ENCODE measurements around the gene CARMIL3.

CARMIL3 gene

DNA sequence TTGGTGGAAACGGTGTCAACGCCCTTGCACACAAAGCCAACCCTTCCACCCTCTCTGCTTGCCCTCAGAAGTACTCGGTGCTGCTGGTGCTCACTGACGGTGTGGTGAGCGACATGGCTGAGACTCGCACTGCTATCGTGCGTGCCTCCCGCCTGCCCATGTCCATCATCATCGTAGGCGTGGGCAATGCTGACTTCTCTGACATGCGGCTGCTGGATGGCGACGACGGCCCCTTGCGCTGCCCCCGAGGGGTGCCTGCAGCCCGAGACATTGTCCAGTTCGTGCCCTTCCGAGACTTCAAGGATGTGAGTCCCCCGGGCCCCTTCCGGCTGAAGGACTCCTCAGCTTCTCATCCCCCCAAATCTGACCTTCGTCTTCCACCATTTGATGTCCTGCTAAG is 25.3 kb downstream of the CARMIL3 start:
- Histone ChIP-seq H3K27ac (ENCODE audit: low read depth in 2 of 2, low read length in 2 of 2) (no peak overlapping the region), H3K9me3 (ENCODE audit: control insufficient read depth in 2 of 2, low read length in 2 of 2) (no peaks in the 10 kb centered on the region), H3K4me1 (ENCODE audit: control insufficient read depth in 2 of 2, insufficient read depth in 2 of 2, low read length in 2 of 2) (peaks cover 15 to 23% of the 10 kb centered on the region in 2 donors), H3K9ac (ENCODE audit: low read depth in 1 of 2, low read length in 2 of 2) (no peak overlapping the region), H3K4me3 (ENCODE audit: low read length in 2 of 2) (no peak overlapping the region), H3K36me3 (ENCODE audit: control insufficient read depth in 2 of 2, insufficient read depth in 2 of 2, low read length in 2 of 2) (no peaks in the 10 kb centered on the region), H3K27me3 (ENCODE audit: control insufficient read depth in 2 of 2, insufficient read depth in 2 of 2, low read length in 2 of 2) (peaks cover 0 to 3% of the 10 kb centered on the region in 2 donors)

DNA sequence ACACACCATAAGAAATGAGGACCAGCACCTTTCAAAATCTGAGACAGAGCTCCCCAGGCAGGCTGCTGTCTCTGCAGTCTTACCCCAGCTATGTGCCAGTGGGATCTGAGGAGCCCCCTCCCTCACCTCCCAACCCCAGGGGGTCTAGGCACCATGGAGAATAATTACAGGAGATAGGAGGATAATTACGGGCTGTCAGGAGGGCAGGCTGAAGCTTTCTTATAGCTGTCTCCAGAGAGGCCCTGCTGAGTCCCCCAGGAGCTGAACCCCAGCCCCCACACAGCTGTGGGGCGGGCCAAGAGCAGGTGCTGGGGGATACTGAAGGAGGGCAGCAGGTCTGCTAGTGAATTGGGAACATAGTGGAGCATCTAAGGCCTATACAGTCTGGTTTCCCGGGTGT is 26.3 kb downstream of the CARMIL3 start:
- Histone ChIP-seq H3K9ac (ENCODE audit: low read depth in 1 of 2, low read length in 2 of 2) (no peak overlapping the region), H3K4me3 (ENCODE audit: low read length in 2 of 2) (no peak overlapping the region), H3K27me3 (ENCODE audit: control insufficient read depth in 2 of 2, insufficient read depth in 2 of 2, low read length in 2 of 2) (peaks cover 0 to 3% of the 10 kb centered on the region in 2 donors), H3K27ac (ENCODE audit: low read depth in 2 of 2, low read length in 2 of 2) (no peak overlapping the region), H3K36me3 (ENCODE audit: control insufficient read depth in 2 of 2, insufficient read depth in 2 of 2, low read length in 2 of 2) (no peaks in the 10 kb centered on the region), H3K4me1 (ENCODE audit: control insufficient read depth in 2 of 2, insufficient read depth in 2 of 2, low read length in 2 of 2) (peaks cover 8 to 15% of the 10 kb centered on the region in 2 donors), H3K9me3 (ENCODE audit: control insufficient read depth in 2 of 2, low read length in 2 of 2) (no peaks in the 10 kb centered on the region)

DNA sequence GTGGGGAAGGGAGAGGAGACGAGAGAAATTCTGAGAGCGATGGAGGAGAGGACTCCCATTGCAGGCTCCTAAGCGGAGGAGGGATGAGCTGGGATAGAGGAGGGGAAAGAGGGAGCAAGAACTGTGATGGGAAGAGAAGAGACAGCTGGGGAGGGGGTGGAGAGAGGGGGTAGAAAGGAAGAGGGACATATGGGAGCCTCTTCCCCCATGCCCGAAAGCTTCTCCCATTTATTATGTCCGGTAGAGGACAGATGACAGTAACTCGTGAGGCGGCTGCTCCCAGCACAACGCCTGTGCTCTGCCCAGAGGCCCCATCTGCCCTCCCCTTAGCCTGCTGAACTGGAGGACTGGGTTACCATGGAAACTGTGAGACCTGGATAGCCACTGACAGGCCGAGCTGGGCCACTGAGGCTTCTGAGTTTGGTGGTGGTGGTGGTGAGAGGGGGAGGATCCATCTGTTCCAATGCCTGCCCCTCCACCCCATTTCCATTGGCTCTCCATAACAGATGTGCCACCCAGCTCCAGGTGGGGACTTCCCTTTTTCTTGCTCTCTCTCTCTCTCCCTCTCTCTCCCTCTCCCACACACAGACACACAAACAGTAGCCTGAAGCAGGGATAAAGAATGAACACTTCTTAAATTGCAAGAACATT is 27.8 kb downstream of the CARMIL3 start:
- Histone ChIP-seq H3K9ac (ENCODE audit: low read depth in 1 of 2, low read length in 2 of 2) (no peak overlapping the region), H3K36me3 (ENCODE audit: control insufficient read depth in 2 of 2, insufficient read depth in 2 of 2, low read length in 2 of 2) (no peaks in the 10 kb centered on the region), H3K27me3 (ENCODE audit: control insufficient read depth in 2 of 2, insufficient read depth in 2 of 2, low read length in 2 of 2) (peaks cover 0 to 3% of the 10 kb centered on the region in 2 donors), H3K27ac (ENCODE audit: low read depth in 2 of 2, low read length in 2 of 2) (no peak overlapping the region), H3K4me1 (ENCODE audit: control insufficient read depth in 2 of 2, insufficient read depth in 2 of 2, low read length in 2 of 2) (peaks cover 8 to 15% of the 10 kb centered on the region in 2 donors), H3K9me3 (ENCODE audit: control insufficient read depth in 2 of 2, low read length in 2 of 2) (no peaks in the 10 kb centered on the region), H3K4me3 (ENCODE audit: low read length in 2 of 2) (no peak overlapping the region)

DNA sequence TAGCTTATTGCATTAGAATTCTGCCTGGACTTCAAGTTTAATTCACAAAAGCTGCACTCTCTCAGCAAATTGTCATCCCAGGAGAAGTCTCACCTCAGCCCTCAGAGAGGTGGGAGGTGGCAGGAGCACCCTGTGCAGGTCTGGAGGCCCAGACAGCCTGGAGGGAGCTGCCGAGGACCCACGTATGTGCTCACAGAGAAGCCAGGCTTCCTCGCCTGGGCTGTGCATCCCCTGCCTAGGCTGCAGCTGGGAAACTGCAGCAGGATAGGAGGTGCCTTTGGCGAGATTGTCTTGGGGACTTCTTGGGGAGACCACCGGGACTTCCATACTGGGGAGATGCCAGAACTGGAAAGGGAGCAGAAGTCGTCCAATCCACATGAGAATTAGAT is 28.3 kb downstream of the CARMIL3 start:
- Histone ChIP-seq H3K36me3 (ENCODE audit: control insufficient read depth in 2 of 2, insufficient read depth in 2 of 2, low read length in 2 of 2) (no peaks in the 10 kb centered on the region), H3K4me1 (ENCODE audit: control insufficient read depth in 2 of 2, insufficient read depth in 2 of 2, low read length in 2 of 2) (peaks cover 8 to 14% of the 10 kb centered on the region in 2 donors), H3K9me3 (ENCODE audit: control insufficient read depth in 2 of 2, low read length in 2 of 2) (no peaks in the 10 kb centered on the region), H3K27ac (ENCODE audit: low read depth in 2 of 2, low read length in 2 of 2) (no peak overlapping the region), H3K4me3 (ENCODE audit: low read length in 2 of 2) (no peak overlapping the region), H3K9ac (ENCODE audit: low read depth in 1 of 2, low read length in 2 of 2) (no peak overlapping the region), H3K27me3 (ENCODE audit: control insufficient read depth in 2 of 2, insufficient read depth in 2 of 2, low read length in 2 of 2) (peaks cover 0 to 3% of the 10 kb centered on the region in 2 donors)

DNA sequence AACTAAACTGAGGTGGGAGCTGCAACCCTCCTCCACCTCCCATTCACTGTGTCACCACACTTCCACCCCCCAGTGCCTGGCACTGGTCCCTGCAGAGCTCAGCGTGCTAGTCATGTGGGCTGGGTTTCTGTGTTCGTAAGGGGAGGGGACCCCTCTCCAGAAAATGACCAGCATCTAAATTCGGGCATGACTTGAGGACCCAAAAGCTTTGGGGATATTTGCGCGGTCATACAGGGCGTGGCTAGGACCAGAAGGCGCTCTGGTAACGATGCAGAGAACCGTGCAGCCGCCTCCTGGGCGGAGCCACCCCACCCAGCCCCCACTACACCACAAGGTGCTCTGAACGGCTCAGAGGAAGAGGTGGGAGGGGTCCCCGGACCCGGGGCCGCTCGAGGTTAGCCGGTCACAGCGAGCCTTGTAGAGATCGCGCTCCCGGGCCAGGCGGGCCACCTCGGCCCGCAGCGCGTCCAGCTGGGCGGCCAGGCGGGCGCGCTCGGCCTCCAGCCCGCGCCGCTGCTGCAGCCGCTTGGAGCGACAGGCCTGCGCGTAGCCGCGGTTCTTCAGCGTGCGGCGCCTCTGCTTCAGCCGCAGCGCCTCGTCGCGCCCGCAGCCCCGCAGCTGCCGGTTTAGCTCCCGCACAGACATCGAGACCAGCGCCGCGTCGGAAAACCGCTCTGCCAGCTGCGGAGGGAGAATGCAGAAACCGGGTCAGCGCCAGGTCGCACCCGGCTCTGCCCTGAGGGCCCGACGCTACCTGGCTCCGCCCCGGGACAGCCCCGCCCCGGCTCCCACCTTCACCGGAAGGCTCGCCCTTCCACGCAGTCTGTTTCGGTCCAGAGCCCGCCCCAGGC is 29.3 kb downstream of the CARMIL3 start:
- no peaks in the 10 kb centered on the region for H3K9me3 ChIP-seq (ENCODE audit: control insufficient read depth in 2 of 2, low read length in 2 of 2)
- H3K27me3 ChIP-seq (ENCODE audit: control insufficient read depth in 2 of 2, insufficient read depth in 2 of 2, low read length in 2 of 2) = peaks cover 0 to 3% of the 10 kb centered on the region in 2 donors
- peak overlapping the region; percentile 61 to 75 for H3K4me3 ChIP-seq (ENCODE audit: low read length in 2 of 2)
- H3K36me3 ChIP-seq (ENCODE audit: control insufficient read depth in 2 of 2, insufficient read depth in 2 of 2, low read length in 2 of 2) = no peaks in the 10 kb centered on the region
- H3K9ac ChIP-seq (ENCODE audit: low read depth in 1 of 2, low read length in 2 of 2) = peak overlapping the region; percentile 49 to 77
- peaks cover 8 to 11% of the 10 kb centered on the region in 2 donors for H3K4me1 ChIP-seq (ENCODE audit: control insufficient read depth in 2 of 2, insufficient read depth in 2 of 2, low read length in 2 of 2)
- peak overlapping the region; percentile 61 to 81 for H3K27ac ChIP-seq (ENCODE audit: low read depth in 2 of 2, low read length in 2 of 2)

DNA sequence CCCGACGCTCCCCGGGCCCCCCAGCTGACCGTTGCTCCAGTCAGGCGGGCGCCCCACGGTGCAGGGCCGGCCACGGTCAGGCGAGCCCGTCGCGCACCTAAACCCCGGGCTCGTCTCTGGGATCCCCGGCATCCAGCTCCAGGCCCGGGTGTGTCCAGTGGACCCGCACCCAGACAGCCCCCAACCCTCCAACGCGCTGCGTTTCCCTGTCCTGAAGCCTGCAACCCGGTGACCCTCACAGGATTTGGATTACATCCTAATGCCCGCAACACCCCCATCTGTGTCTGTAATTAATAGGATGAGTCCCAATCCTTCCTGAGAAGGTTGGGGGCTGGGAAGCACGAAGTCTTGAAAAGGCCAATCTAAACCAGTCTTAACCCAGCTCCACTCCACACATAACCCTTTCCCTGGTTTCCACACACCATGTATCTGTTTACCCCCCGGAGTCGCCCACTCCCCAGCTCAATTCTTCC is 30.0 kb downstream of the CARMIL3 start:
- H3K27me3 ChIP-seq (ENCODE audit: control insufficient read depth in 2 of 2, insufficient read depth in 2 of 2, low read length in 2 of 2) = peaks cover 0 to 3% of the 10 kb centered on the region in 2 donors
- no peaks in the 10 kb centered on the region for H3K9me3 ChIP-seq (ENCODE audit: control insufficient read depth in 2 of 2, low read length in 2 of 2)
- no peaks in the 10 kb centered on the region for H3K36me3 ChIP-seq (ENCODE audit: control insufficient read depth in 2 of 2, insufficient read depth in 2 of 2, low read length in 2 of 2)
- H3K9ac ChIP-seq (ENCODE audit: low read depth in 1 of 2, low read length in 2 of 2) = peak overlapping the region in 1 of 2 donors; percentile 77
- peak overlapping the region; percentile 61 to 81 for H3K27ac ChIP-seq (ENCODE audit: low read depth in 2 of 2, low read length in 2 of 2)
- H3K4me3 ChIP-seq (ENCODE audit: low read length in 2 of 2) = peak overlapping the region; percentile 61 to 75
- H3K4me1 ChIP-seq (ENCODE audit: control insufficient read depth in 2 of 2, insufficient read depth in 2 of 2, low read length in 2 of 2) = peaks cover 8 to 11% of the 10 kb centered on the region in 2 donors

DNA sequence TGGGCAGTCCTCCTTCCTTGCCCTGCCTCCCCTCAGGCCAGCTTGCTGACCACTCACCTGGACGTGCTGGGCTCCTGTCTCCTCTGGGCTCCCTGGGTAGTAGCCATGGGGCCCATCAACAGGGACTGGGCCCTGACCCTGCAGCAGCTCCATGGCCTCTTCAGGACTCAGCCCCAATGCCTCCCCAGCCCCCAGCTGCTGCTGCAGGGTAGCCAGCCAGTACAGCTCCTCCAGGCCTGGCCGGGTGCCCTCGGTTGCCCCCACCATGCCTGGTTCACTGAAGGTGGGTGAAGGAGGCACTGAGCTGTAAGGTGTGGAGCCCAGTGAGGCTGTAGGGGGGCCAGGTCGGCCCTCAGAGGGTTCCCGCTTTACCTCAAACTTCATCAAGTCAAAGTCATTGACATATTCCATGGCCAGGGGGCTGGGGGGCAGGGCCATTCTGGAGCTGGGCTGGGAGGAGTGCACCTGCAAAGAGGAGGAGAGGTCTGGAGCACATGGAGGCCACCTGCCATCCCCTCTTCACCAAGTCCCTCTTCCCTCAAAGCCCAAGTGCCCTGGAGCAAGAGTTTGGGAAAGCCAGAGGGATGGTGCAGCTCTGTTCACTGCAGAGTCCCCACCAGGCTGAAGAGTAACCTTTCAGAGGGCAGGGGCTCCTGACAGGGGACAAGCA is 30.7 kb downstream of the CARMIL3 start:
- H3K36me3 ChIP-seq (ENCODE audit: control insufficient read depth in 2 of 2, insufficient read depth in 2 of 2, low read length in 2 of 2) = no peaks in the 10 kb centered on the region
- H3K27ac ChIP-seq (ENCODE audit: low read depth in 2 of 2, low read length in 2 of 2) = no peak overlapping the region
- H3K9me3 ChIP-seq (ENCODE audit: control insufficient read depth in 2 of 2, low read length in 2 of 2) = no peaks in the 10 kb centered on the region
- peaks cover 8 to 11% of the 10 kb centered on the region in 2 donors for H3K4me1 ChIP-seq (ENCODE audit: control insufficient read depth in 2 of 2, insufficient read depth in 2 of 2, low read length in 2 of 2)
- H3K27me3 ChIP-seq (ENCODE audit: control insufficient read depth in 2 of 2, insufficient read depth in 2 of 2, low read length in 2 of 2) = peaks cover 0 to 3% of the 10 kb centered on the region in 2 donors
- H3K9ac ChIP-seq (ENCODE audit: low read depth in 1 of 2, low read length in 2 of 2) = no peak overlapping the region
- no peak overlapping the region for H3K4me3 ChIP-seq (ENCODE audit: low read length in 2 of 2)

DNA sequence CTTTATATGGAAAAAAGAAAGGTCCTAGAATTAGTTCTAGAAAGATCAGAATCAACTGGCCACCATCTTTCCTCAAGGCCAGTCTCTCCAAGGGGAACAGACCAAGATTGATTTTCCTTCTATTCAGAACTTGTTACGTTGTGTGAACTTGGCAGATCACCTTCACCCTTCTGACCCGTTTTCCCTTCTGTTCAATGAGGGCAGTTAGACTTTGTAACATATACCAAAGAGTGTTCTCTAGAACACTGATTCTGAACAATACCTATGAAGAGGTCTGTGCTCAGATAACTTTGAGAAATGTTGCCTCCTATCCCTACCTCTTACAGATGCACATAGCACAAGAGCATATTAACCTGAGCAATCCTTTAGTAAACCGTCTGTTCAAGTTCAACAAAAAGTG is 31.7 kb downstream of the CARMIL3 start:
- no peak overlapping the region for H3K9ac ChIP-seq (ENCODE audit: low read depth in 1 of 2, low read length in 2 of 2)

DNA sequence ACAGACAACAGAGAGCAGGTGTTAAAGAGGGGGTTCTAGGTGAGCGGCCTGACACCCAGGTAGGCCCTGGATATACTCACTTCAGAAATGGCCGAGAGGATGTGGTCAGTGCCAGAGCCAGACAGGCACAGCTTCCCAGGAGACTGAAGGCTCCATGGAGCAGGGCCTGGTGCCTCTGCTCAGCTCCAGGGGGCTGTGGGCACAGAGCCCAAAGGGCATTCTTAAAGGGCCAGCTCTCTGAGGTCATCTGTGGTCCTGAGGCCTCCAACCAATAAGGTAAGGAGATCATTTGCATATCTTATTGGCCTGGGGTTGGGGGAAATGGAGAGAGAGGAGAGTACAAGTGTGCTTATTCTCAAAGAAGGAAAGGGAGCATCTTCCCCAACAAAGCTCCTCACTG is 32.6 kb downstream of the CARMIL3 start:
- Histone ChIP-seq H3K9me3 (ENCODE audit: control insufficient read depth in 2 of 2, low read length in 2 of 2) (no peaks in the 10 kb centered on the region), H3K4me3 (ENCODE audit: low read length in 2 of 2) (no peak overlapping the region), H3K27me3 (ENCODE audit: control insufficient read depth in 2 of 2, insufficient read depth in 2 of 2, low read length in 2 of 2) (no peaks in the 10 kb centered on the region), H3K4me1 (ENCODE audit: control insufficient read depth in 2 of 2, insufficient read depth in 2 of 2, low read length in 2 of 2) (peaks cover 8 to 11% of the 10 kb centered on the region in 2 donors), H3K36me3 (ENCODE audit: control insufficient read depth in 2 of 2, insufficient read depth in 2 of 2, low read length in 2 of 2) (no peaks in the 10 kb centered on the region), H3K27ac (ENCODE audit: low read depth in 2 of 2, low read length in 2 of 2) (no peak overlapping the region), H3K9ac (ENCODE audit: low read depth in 1 of 2, low read length in 2 of 2) (no peak overlapping the region)

More for the DNA sequence above, 31.7 kb downstream of the CARMIL3 start:
- no peaks in the 10 kb centered on the region for H3K36me3 ChIP-seq (ENCODE audit: control insufficient read depth in 2 of 2, insufficient read depth in 2 of 2, low read length in 2 of 2)
- no peak overlapping the region for H3K27ac ChIP-seq (ENCODE audit: low read depth in 2 of 2, low read length in 2 of 2)
- H3K4me1 ChIP-seq (ENCODE audit: control insufficient read depth in 2 of 2, insufficient read depth in 2 of 2, low read length in 2 of 2) = peaks cover 8 to 11% of the 10 kb centered on the region in 2 donors
- no peaks in the 10 kb centered on the region for H3K9me3 ChIP-seq (ENCODE audit: control insufficient read depth in 2 of 2, low read length in 2 of 2)
- peaks cover 0 to 3% of the 10 kb centered on the region in 2 donors for H3K27me3 ChIP-seq (ENCODE audit: control insufficient read depth in 2 of 2, insufficient read depth in 2 of 2, low read length in 2 of 2)
- H3K4me3 ChIP-seq (ENCODE audit: low read length in 2 of 2) = no peak overlapping the region

DNA sequence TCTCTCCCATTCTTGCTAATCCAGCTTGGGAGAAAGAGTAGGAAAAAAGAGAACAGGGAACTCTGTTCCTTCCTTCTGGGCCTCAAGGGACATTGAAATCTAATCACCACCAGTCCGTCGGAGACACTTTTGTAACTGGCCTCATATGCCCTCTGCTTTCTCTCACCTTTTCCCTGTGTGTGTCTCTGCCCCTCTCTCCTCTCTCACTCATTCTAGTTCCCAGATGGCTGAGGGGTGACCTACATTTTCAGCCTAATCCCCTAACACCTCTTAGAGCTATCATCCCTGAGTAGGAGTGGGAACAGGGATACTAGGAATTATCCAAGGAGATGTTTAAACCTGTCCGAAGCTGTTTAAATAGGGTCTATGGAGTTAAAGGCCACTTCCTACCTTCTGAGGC is 33.4 kb downstream of the CARMIL3 start:
- no peaks in the 10 kb centered on the region for H3K27me3 ChIP-seq (ENCODE audit: control insufficient read depth in 2 of 2, insufficient read depth in 2 of 2, low read length in 2 of 2)
- no peak overlapping the region for H3K4me3 ChIP-seq (ENCODE audit: low read length in 2 of 2)
- H3K4me1 ChIP-seq (ENCODE audit: control insufficient read depth in 2 of 2, insufficient read depth in 2 of 2, low read length in 2 of 2) = peaks cover 8 to 11% of the 10 kb centered on the region in 2 donors
- H3K9ac ChIP-seq (ENCODE audit: low read depth in 1 of 2, low read length in 2 of 2) = no peak overlapping the region
- H3K27ac ChIP-seq (ENCODE audit: low read depth in 2 of 2, low read length in 2 of 2) = no peak overlapping the region
- H3K9me3 ChIP-seq (ENCODE audit: control insufficient read depth in 2 of 2, low read length in 2 of 2) = no peaks in the 10 kb centered on the region
- no peaks in the 10 kb centered on the region for H3K36me3 ChIP-seq (ENCODE audit: control insufficient read depth in 2 of 2, insufficient read depth in 2 of 2, low read length in 2 of 2)

Measured in mucosa of rectum (tissue), 2 donors.